ENCODE data around the gene SCNN1A.

- TF ChIP-seq POLR2A (IDR thresholded peaks at IDR 0.05; ENCODE audit: low read depth, low read length) = no peak
- TF ChIP-seq TAF1 (IDR thresholded peaks at IDR 0.05; ENCODE audit: borderline replicate concordance, low read depth, low read length) = no peak
Observed at GRCh38 chr12:6328045-6328779, 47.2 kb downstream of the SCNN1A start.

Data from GM12892 (cell line).